SU-DHL-6 (cell line): ENCODE measurements around the gene DCAF5.

Experiments used
- H2AFZ ChIP-seq: fragments of 200-600 bp; sonication (generic); 2 replicates; pipeline ENCODE4 v1.6.1; 2014; ENCODE audit warnings: low read depth, mild to moderate bottlenecking, moderate library complexity, mixed read lengths, antibody characterized with exemption, low read length; ENCODE audit not compliant: severe bottlenecking
- H3F3A ChIP-seq: fragments of 200-600 bp; shearing (Covaris generic); 2 replicates; pipeline ENCODE4 v1.6.0; 2016; ENCODE audit warnings: antibody characterized with exemption, mild to moderate bottlenecking; ENCODE audit not compliant: insufficient read depth
- H3K27ac ChIP-seq: fragments of 200-600 bp; sonication (generic); 2 replicates; pipeline ENCODE4 v1.5.1; 2016; ENCODE audit warnings: low read depth, mild to moderate bottlenecking, low read length, moderate library complexity, mixed read lengths
- H3K27me3 ChIP-seq: fragments of 200-600 bp; sonication (generic), shearing (Covaris generic); 2 replicates; pipeline ENCODE4 v1.6.0; 2014; ENCODE audit warnings: mild to moderate bottlenecking, low read length
- H3K36me3 ChIP-seq: fragments of 200-600 bp; sonication (generic); 2 replicates; pipeline ENCODE4 v1.6.1; 2014; ENCODE audit warnings: mild to moderate bottlenecking, low read length, mixed read lengths
- H3K4me2 ChIP-seq: fragments of 300-600, 200-600 bp; shearing (Covaris generic), sonication (generic); 2 replicates; pipeline ENCODE4 v1.6.0; 2014; ENCODE audit warnings: low read length, low read depth, mild to moderate bottlenecking; ENCODE audit not compliant: poor library complexity, severe bottlenecking
- H3K4me3 ChIP-seq: fragments of 200-600 bp; sonication (generic); 2 replicates; pipeline ENCODE4 v1.5.1; 2014; ENCODE audit warnings: antibody characterized with exemption, low read length, mild to moderate bottlenecking, mixed read lengths; ENCODE audit not compliant: insufficient read depth, poor library complexity, severe bottlenecking
- H3K79me2 ChIP-seq: fragments of 200-600 bp; sonication (generic); 2 replicates; pipeline ENCODE4 v1.6.1; 2014; ENCODE audit warnings: mild to moderate bottlenecking, low read length, moderate library complexity; ENCODE audit not compliant: insufficient read depth
- H3K9ac ChIP-seq: fragments of 200-600 bp; sonication (generic); 2 replicates; pipeline ENCODE4 v1.7.0; 2014; ENCODE audit warnings: mild to moderate bottlenecking, low read length
- H3K9me2 ChIP-seq: fragments of 200-600 bp; sonication (generic); replicated peaks from 2 replicates; pipeline ENCODE4 v1.6.1; 2014; ENCODE audit warnings: low read length; ENCODE audit not compliant: insufficient read depth
- H3K9me3 ChIP-seq: fragments of 200-600 bp; sonication (generic); 2 replicates; pipeline ENCODE4 v1.6.1; 2014; ENCODE audit warnings: low read length, mixed read lengths; ENCODE audit not compliant: insufficient read depth
- H4K20me1 ChIP-seq: fragments of 200-600 bp; sonication (generic); 2 replicates; pipeline ENCODE4 v1.6.1; 2014; ENCODE audit warnings: low read depth, mild to moderate bottlenecking, antibody characterized with exemption, low read length, moderate library complexity, mixed read lengths
- EZH2phosphoT487 ChIP-seq: fragments of 200-600 bp; sonication (generic), shearing (Covaris generic); conservative IDR thresholded peaks from 2 replicates; pipeline ENCODE4 v1.6.1; 2018; ENCODE audit warnings: mild to moderate bottlenecking, antibody characterized with exemption, low read length, moderate library complexity, mixed read lengths
- TF ChIP-seq, protein P1 (sequence below): fragments of 200-600 bp; sonication (generic); IDR thresholded peaks from one replicate; pipeline ENCODE4 v1.5.1; 2017; ENCODE audit warnings: antibody characterized with exemption, mild to moderate bottlenecking, low read length, moderate library complexity; ENCODE audit not compliant: insufficient read depth, poor library complexity, severe bottlenecking

The DCAF5 gene

DNA sequence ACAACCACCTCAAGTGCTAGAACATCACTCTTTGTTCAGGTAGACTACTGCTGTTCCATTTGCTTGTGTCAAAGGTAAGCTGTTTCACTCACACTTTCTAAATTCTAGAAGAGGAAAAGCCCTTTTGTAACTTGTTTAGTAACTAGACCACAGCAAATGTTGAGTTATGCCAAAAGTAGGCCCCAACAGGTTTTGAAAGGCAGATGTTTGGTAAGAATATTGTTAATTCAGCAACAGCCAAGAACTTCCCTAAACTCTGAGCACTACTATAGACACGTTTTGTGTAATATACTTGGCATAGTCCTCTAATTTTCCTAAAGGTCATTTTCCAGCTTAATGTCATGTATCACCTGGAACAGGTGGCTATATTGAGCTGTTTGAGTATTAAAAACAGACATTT is 79.0 kb downstream of the DCAF5 start:
- Histone ChIP-seq H3K9me2 (no peaks in the 10 kb centered on the region), H4K20me1 (no peaks in the 10 kb centered on the region), H3K79me2 (no peaks in the 10 kb centered on the region), H3K4me2 (no peak overlapping the region), H2AFZ (no peak overlapping the region), H3K27me3 (no peaks in the 10 kb centered on the region), H3K9me3 (no peaks in the 10 kb centered on the region), H3K4me3 (no peak overlapping the region), H3K36me3 (no peaks in the 10 kb centered on the region; the same call in 1 of the 2 replicates), H3K27ac (no peak overlapping the region), H3F3A (no peaks in the 10 kb centered on the region), H3K9ac (no peak overlapping the region)
- TF ChIP-seq, protein P1, sequence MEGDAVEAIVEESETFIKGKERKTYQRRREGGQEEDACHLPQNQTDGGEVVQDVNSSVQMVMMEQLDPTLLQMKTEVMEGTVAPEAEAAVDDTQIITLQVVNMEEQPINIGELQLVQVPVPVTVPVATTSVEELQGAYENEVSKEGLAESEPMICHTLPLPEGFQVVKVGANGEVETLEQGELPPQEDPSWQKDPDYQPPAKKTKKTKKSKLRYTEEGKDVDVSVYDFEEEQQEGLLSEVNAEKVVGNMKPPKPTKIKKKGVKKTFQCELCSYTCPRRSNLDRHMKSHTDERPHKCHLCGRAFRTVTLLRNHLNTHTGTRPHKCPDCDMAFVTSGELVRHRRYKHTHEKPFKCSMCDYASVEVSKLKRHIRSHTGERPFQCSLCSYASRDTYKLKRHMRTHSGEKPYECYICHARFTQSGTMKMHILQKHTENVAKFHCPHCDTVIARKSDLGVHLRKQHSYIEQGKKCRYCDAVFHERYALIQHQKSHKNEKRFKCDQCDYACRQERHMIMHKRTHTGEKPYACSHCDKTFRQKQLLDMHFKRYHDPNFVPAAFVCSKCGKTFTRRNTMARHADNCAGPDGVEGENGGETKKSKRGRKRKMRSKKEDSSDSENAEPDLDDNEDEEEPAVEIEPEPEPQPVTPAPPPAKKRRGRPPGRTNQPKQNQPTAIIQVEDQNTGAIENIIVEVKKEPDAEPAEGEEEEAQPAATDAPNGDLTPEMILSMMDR, result no peak
- TF ChIP-seq EZH2phosphoT487, result no peak

DNA sequence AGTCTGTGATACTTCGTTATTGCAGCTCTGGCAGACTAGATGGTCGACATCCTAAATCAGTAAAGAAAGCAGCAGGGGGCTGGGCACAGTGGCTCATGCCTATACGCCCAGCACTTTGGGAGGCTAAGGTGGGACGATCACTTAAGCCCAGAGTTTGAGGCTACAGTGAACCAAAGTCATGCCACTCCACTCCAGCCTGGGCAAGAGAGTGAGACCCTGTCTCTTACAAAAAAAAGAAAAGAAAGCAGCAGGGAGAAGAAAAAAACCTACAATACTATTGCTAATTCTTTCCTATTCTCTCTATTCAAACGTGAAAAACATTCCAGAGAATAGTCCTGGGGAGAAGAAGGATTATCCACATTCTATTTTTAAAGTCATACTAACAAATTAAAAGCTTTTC is 79.5 kb downstream of the DCAF5 start:
- H3F3A ChIP-seq, result no peaks in the 10 kb centered on the region
- TF ChIP-seq, protein P1, result no peak
- no peak for TF ChIP-seq EZH2phosphoT487

DNA sequence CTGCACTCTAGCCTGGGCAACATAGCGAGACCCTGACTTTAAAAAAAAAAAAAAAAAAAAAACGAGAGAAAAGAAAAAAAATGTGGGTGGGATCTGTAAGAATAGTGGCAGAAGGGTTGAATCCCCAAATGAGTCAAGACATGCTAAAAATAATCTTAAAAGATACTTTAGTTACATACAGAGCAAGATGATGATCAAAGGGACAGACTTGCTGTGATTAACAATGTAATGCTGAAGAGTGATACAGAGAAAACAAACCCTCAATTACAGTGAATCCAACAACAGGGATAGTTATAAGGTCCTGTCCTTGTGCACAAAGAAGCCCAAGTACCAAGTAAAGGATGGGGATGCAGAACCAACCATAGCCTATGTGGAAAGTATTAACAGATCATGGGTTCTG is 80.3 kb downstream of the DCAF5 start:
- H3K9me2 ChIP-seq, result no peaks in the 10 kb centered on the region
- H3K27ac ChIP-seq, result no peak overlapping the region
- no peak overlapping the region for H3K9ac ChIP-seq
- H2AFZ ChIP-seq, result no peak overlapping the region
- no peaks in the 10 kb centered on the region for H4K20me1 ChIP-seq
- H3F3A ChIP-seq, result no peaks in the 10 kb centered on the region
- H3K4me2 ChIP-seq, result no peak overlapping the region
- no peaks in the 10 kb centered on the region; the same call in 1 of the 2 replicates for H3K36me3 ChIP-seq
- no peak overlapping the region for H3K4me3 ChIP-seq
- H3K9me3 ChIP-seq, result no peaks in the 10 kb centered on the region
- H3K27me3 ChIP-seq, result no peaks in the 10 kb centered on the region
- TF ChIP-seq EZH2phosphoT487, result no peak
- TF ChIP-seq, protein P1, result no peak
- H3K79me2 ChIP-seq, result no peaks in the 10 kb centered on the region

More for the DNA sequence above, 79.5 kb downstream of the DCAF5 start:
- Histone ChIP-seq H3K36me3 (no peaks in the 10 kb centered on the region; the same call in 1 of the 2 replicates), H3K4me2 (no peak overlapping the region), H2AFZ (no peak overlapping the region), H4K20me1 (no peaks in the 10 kb centered on the region), H3K79me2 (no peaks in the 10 kb centered on the region), H3K27ac (no peak overlapping the region), H3K27me3 (no peaks in the 10 kb centered on the region), H3K9me3 (no peaks in the 10 kb centered on the region), H3K9me2 (no peaks in the 10 kb centered on the region), H3K9ac (no peak overlapping the region), H3K4me3 (no peak overlapping the region)
